Spleen (tissue), 7 donors: ENCODE results near the gene APOBEC4.

ENCODE experiments used
- POLR2AphosphoS5 ChIP-seq, 3 donors: sonication (generic); formaldehyde crosslinking; IDR thresholded peaks; one replicate each; pipeline ENCODE4 v1.5.1; 2017; ENCODE audit warnings: antibody characterized with exemption in 3 of 3
- TF ChIP-seq, protein P1 (sequence below), 11 experiments: fragments of 200-600 bp in 7 of 11; fragments of 450-650 bp in 4 of 11; sonication (generic) in 4 of 11; IDR thresholded peaks in 8 of 11; conservative IDR thresholded peaks in 3 of 11; 1 replicate in 7 of 11; 2 replicates in 4 of 11; pipeline versions ENCODE4 v1.4.0 to v1.8.0; 2016 to 2021; ENCODE audit warnings: antibody characterized with exemption in 11 of 11, inconsistent platforms in 4 of 11, mild to moderate bottlenecking in 1 of 11
- donor health status: DM: no; HTN: no; CAD: no; lungs with moderate emphysema.
- donor health status: DM: no; HTN: no; CAD: no.
- donor health status: DM: no; HTN: no; CAD: no.

DNA sequence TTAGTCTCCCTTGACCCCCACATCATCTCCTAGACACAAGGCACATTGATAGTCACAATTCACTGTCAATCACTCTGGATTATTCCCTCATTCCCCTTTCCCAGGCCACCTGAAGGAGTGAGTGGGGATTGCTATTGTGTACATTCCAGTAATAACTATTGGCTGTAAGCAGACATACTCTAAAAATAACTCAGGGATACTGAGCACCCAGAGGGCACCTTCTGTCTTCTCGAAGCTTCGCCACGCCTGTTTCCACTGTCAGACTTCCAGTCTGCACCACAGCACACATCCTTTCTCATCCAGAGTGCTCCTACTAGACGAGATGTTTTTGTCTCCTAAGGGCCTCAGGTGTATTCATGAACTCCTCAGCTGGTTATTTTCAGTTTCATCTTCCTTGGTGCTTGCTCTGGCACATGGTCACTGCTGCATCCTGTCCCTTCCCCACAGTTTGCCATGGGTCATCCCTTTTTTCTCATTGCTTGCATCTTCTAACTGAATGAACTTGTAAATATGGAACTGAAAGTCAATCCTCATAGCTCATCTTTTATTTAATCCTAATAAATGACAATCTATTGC is 848 bp upstream of the APOBEC4 start:
- TF ChIP-seq POLR2AphosphoS5 (IDR thresholded peaks at IDR 0.05), result no peak
- TF ChIP-seq, protein P1, sequence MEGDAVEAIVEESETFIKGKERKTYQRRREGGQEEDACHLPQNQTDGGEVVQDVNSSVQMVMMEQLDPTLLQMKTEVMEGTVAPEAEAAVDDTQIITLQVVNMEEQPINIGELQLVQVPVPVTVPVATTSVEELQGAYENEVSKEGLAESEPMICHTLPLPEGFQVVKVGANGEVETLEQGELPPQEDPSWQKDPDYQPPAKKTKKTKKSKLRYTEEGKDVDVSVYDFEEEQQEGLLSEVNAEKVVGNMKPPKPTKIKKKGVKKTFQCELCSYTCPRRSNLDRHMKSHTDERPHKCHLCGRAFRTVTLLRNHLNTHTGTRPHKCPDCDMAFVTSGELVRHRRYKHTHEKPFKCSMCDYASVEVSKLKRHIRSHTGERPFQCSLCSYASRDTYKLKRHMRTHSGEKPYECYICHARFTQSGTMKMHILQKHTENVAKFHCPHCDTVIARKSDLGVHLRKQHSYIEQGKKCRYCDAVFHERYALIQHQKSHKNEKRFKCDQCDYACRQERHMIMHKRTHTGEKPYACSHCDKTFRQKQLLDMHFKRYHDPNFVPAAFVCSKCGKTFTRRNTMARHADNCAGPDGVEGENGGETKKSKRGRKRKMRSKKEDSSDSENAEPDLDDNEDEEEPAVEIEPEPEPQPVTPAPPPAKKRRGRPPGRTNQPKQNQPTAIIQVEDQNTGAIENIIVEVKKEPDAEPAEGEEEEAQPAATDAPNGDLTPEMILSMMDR (IDR thresholded peaks at IDR 0.05 in 8 of 11, conservative IDR thresholded peaks at IDR 0.05 in 3 of 11), result no peak
